ENCODE results near the gene TNNT3.

DNA sequence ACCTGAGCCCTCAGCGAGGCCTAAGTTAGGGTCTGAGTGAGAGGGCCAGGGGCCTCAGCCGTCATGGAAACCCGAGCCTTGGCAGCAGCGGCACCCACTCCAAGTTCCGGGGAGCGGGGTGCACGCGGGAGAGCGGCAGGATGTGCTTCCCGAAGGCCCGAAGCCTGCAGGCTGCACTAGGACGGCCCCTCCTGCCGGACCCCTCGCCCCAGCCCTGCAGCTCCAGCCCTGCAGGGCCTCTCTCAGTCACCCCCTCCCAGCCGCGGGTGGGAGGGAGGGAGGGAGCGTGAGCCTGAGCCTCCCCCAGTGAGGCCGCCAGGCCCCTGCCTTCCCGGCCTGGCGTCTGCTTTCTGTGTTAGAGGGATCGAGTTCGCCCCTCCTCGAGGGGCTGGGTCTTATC, 50.3 kb downstream of the TNNT3 start:
- TF ChIP-seq USF2 (IDR thresholded peaks at IDR 0.05; ENCODE audit: low read depth, low read length), result no peak
- TF ChIP-seq, protein P1, sequence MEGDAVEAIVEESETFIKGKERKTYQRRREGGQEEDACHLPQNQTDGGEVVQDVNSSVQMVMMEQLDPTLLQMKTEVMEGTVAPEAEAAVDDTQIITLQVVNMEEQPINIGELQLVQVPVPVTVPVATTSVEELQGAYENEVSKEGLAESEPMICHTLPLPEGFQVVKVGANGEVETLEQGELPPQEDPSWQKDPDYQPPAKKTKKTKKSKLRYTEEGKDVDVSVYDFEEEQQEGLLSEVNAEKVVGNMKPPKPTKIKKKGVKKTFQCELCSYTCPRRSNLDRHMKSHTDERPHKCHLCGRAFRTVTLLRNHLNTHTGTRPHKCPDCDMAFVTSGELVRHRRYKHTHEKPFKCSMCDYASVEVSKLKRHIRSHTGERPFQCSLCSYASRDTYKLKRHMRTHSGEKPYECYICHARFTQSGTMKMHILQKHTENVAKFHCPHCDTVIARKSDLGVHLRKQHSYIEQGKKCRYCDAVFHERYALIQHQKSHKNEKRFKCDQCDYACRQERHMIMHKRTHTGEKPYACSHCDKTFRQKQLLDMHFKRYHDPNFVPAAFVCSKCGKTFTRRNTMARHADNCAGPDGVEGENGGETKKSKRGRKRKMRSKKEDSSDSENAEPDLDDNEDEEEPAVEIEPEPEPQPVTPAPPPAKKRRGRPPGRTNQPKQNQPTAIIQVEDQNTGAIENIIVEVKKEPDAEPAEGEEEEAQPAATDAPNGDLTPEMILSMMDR (conservative IDR thresholded peaks at IDR 0.05; ENCODE audit: low read depth, low read length), result no peak
- no peak for TF ChIP-seq POLR2A (IDR thresholded peaks at IDR 0.05; ENCODE audit: low read depth, low read length)

All from IMR-90 (cell line).